NCI-H748 (cell line): ENCODE data around the gene FEM1A.
"Not testable (repeated sequence)": the region's sequence is repeated elsewhere in the genome, so short reads cannot be mapped to it uniquely, and the experiment has no call there.

Experiments
- DNase-seq: peaks from one replicate; lab custom pipeline; 2025; ENCODE audit not compliant: unreplicated experiment; lab: John Stamatoyannopoulos, UW

Gene FEM1A

GRCh38 chr19:4811328-4812131 is 20.0 kb downstream of the FEM1A start:
- peak; percentile 44 for DNase-seq

DNA sequence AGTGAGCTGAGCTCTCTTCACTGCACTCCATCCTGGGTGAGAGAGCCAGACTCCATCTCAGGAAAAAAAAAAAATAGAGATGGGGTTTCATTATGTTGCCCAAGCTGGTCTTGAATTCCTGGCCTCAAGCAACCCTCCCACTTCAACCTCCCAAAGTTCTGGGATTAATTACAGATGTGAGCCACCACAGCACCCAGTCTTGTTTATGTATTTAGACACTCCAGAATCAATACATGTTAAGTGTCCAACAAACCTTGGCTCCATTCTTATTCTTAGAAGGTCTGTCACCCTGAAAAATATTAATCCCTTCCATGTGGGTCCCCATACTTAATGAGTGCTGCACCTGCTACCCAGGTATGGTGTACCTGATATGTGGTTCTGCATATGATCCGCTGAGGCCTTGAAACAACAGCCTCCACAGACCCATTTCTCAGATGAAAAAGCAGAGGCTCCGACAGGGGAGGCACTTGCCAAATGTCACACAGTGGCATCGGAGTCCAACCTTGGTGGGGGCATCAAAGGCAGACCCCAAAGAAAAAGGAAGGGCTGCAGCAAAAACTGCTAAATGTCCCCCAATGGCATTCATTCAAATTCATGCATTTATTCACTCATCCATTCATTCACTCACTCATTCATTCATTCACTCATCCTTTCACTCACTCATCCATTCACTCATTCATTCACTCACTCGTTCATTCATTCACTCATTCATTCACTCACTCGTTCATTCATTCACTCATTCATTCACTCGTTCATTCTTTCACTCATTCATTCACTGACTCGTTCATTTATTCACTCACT is 23.3 kb downstream of the FEM1A start:
- no peak for DNase-seq

- DNase-seq = peak; percentile 91
Measured at GRCh38 chr19:4815426-4816201, 24.1 kb downstream of the FEM1A start.

- DNase-seq = no peak
Measured at GRCh38 chr19:4816202-4816949, 24.8 kb downstream of the FEM1A start.

DNA sequence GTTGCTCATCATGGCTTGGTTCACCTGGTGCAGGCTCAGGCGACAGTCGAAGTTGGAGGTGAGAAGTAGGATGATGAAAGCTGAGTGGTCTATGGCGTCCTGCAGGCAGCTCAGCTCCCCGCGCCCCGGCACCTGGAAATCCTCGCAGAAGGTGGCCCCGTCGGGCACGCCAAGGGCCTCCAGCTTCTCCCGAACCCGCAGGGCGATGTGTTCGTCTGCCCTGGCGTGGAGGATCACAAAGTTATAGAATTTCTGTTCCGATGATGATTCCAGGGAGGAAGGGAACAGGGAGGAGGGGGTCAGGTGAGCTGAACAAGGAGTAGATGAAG is 25.4 kb downstream of the FEM1A start:
- DNase-seq = no peak

GRCh38 chr19:4817467-4818277 is 26.1 kb downstream of the FEM1A start:
- DNase-seq = no peak

DNA sequence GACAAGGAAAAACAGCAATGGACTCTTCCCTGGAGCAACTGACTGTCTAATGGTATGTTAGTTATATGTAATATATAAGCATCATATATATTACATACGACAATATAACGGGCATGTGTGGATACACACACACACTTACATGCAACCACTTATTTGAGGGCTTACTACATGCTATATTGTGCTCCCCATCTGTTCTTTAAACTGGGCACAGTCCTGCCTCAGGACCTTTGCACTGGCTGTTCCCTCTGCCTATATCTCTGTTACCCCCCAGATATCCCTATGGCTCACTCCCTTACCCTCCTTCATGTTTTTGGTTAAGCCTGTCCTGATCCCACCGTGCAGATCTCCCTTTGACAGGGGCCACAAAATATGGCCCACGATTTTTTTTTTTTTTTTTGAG is 29.7 kb downstream of the FEM1A start:
- DNase-seq = no peak

- not testable (repeated sequence) for DNase-seq
Measured at GRCh38 chr19:4822354-4822753, 30.8 kb downstream of the FEM1A start.

DNA sequence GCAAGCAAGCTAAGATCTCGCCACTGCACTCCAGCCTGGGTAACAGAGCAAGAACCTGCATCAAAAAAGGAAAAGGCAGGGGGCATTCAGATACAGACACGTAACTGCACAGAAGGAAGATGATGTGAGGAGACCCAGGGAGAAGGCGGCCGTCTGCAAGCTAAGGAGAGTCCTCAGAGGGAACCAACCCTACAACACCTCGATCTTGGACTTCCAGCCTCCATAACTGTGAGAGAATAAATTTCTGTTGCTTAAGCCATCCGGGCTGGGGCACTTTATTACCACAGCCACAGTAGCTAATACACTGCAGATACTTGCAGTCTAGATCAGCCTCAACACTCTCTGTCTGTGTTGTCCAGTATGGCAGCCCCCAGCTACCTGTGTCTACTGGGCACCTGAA is 32.0 kb downstream of the FEM1A start:
- no peak for DNase-seq

- no peak for DNase-seq
Measured at GRCh38 chr19:4829001-4829712, 37.6 kb downstream of the FEM1A start.

DNA sequence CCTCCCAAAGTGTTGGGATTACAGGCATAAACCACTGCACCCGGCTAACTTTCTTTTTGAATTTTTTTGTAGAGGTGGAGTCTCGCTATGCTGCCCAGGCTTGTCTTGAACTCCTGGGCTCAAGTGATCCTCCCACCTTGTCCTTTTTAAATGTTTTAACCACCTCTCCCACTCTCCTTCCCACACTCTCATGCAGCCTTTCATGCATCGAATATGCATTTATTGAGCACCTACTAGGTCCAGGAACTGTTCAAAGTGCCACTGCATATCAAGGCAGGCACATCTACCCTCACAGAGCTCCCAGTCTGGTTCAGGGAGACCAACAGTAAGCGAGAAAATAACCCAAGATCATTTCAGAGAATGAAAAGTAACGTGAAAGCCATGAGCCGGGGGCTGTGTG is 38.8 kb downstream of the FEM1A start:
- no peak for DNase-seq

GRCh38 chr19:4830768-4831265 is 39.3 kb downstream of the FEM1A start:
- no peak for DNase-seq

DNA sequence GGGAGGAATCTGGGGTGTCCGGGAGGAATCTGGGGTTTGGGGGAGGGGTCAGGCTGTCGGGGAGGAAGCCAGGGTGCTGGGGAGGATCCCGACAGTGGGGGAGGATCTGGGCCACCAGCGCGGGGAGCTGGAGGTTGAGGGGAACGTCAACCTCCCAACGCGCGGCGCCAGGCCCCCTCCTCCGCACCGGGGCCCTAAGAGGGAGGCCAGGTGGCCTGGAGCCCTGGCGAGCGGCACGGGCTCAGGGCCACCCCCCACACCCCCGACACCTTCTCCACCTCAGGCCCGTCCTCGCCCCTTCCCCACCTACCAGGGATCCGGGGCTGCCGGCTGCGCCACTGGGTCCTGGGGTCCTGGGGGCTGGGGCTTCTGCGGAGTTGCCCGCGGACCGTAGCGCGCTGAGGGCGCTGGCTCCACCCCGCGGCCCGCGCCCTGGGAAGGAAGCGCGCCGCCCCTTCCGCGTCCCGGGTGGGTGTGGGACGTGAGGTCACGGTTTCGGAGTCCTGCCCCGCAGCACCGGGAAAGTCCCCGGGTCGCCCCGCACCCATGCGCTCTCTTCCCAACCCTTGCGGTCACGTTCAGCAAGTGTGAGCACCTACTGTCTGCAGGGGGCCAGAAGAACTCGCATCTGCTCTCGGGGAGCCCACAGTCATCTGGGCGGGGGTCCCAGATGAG is 39.9 kb downstream of the FEM1A start, which contains the start of gene TICAM1:
TICAM1 (minus strand) TSS at position 409 of the 675 bp plus-strand sequence. CDS start 13,335 bp downstream, outside the sequence.
- peak; percentile 14 for DNase-seq

DNA sequence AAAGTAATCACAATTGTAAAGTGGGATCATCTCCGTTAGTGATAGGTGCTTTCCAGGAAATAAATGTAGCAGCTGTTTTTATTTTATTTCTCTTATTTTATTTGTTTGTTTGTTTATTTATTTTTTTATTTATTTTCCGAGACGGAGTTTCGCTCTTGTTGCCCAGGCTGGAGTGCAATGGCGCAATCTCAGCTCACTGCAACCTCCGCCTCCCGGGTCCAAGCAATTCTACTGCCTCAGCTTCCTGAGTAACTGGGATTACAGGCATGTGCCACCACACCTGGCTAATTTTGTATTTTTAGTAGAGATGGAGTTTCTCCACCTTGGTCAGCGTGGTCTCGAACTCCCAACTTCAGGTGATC is 40.4 kb downstream of the FEM1A start:
- not testable (repeated sequence) for DNase-seq

DNA sequence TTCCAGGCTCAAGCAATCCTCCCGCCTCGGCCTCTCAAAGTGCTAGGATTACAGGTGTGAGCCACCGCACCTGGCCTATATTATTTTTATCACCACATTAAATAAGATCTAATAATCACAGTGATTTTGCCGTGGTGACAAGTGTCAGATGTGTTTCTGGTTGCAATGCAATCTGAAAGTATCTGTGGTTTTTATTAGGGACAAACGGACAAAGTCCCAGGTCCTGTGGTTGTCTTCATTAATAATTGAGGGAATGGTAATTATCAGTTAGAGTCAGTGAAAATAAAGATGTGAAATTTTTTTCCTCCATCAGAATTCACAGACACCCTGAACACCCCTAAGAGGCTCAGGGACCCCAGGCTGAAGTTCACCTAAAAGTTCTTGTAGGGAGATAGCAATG is 41.2 kb downstream of the FEM1A start:
- DNase-seq = no peak

- DNase-seq = no peak
Measured at GRCh38 chr19:4839192-4839591, 47.7 kb downstream of the FEM1A start.

DNA sequence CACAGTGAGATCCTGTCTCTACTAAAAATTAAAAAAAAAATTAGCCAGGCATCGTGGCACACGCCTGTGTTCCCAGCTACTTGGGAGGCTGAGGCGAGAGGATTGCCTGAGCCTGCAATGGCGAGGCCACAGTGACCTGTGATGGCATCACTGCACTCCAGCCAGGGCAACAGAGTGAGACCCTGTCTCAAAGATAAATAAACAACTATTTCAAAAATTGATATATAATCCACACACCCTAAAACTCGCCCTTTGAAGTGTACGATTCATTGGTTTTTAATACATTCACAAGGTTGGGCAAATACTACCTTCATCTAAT is 52.1 kb downstream of the FEM1A start:
- DNase-seq = no peak

DNA sequence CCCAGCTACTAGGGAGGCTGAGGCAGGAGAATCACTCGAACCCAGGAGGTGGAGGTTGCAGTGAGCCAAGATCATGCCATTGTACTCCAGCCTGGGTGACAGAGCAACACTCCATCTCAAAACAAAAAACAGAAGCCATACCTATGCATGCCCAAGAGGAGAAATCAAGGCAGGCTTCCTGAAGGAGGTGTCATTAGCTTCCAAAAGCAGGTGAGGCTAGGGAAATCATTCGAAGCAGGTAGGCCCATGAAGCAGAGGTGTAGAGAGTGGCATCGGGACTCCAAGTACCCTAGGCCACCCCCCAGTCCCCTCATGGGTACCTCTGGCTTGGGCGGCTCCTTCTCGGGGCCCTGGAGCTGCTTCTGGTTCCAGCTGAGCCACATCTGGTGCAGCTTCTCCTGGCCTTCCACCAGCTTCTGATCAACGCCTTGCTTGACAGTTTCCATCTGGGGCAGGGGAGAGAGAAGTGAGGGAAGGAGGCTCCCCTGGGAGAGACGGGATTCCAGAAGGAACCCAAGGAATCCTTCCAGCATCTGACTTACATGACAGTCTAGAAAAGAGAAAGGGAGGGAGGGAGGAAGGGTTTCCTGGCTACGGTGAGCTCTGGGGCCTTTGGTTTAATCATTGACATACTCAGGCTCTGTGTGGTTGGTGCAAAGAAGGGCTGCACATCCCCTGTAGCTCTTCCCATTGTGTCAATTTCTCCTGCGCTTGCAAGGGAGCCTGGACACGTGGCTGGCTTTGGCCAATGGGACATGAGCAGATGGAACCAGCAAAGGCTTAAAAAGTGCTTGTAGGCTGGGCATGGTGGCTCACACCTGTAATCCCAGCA is 53.0 kb downstream of the FEM1A start:
- no peak for DNase-seq
